ENCODE results near the gene ITPR1.

- TF ChIP-seq EZH2 (IDR thresholded peaks at IDR 0.05) (no peak), POLR2AphosphoS5 (IDR thresholded peaks at IDR 0.05; ENCODE audit: borderline replicate concordance, low read depth, low read length) (no peak), FOXP2 (optimal IDR thresholded peaks at IDR 0.05; ENCODE audit: control extremely low read depth, extremely low read length, insufficient read depth) (no peak)
These were observed 29.8 kb downstream of the ITPR1 start for GRCh38 chr3:4522947-4523346.

Data from SK-N-MC (cell line).